SKM-1 treated with dmso at 0.1 percent for 144 hours (cell line): Measurements from ENCODE around the gene CLEC4F.

Experiments used
- DNase-seq: peaks from one replicate; lab custom pipeline; 2025; ENCODE audit not compliant: unreplicated experiment; lab: John Stamatoyannopoulos, UW

CLEC4F gene

DNA sequence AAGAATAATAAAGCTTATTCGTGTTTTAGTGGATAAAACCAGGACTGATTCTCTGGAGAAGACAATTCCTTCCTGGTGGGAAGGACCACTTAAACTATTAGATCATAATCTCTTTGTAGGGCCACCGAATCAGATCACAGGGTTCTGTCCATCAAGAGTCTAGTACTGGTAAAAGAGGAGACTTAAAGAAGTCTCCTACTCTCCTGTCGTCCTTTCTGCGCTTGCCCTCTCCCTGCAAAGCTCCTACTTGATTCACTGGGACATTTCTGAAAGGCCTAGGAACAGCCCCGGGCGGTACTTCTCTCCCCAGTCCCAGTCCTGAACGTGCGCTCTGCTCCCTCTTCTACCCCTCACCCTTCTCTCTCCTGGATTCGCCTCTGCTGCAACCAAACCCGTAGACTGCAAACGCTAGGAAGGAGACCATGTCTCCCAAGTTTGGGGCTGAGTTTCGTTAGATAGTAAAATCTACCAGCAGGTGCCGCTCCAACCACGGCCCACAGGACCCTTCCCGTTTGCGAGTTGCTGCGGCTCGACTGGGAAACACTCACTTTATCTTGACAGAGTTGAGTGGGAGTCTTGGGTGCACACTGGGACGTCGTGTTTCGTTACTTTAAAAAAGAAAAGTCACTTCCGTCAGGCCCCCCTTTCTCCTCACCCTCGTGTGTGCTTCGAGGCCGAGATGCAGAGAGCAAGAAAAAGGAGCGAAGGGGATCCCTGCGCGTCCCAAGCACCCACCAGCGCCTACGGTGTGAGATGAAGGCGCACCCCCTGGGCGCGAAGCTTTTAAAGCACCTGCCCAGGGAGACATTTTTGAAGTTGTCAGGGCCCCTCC, 30.9 kb downstream of the CLEC4F start:
- peak; percentile 47 for DNase-seq

DNA sequence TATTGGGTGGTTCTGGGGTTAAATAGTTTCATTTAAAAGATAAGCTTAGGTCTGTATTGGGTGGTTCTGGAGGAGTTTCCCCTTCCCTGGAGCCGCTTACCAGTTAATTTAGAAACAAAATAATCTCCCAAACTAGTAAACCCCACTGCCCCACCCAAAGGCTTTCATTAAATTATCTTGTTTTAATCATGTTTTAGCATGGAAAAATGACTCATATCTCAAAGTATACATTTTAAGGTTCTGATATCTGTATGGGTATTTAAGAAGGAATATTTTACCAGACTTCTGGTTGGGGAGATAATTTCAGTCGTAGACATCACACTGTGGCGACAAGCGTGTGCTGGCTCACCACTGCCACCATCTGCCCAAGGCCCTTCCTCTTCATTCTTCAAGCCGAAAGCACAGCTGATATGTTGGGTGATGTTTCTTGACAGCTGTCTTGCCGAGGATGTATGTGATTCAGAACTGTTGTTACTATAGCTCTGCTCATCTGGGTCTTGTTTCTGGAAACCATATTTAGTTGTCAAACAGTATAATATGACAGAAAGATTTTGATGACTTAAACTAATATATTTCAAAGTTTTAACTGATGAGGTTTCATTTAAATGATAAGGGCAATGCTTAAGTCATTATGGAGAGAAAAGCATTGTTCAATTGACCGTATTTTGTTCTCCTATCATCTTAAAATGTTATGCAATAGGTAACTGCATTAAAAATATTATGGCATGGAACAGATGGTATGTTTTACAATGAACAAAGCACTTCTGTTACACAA, 35.1 kb downstream of the CLEC4F start:
- peak; percentile 73 for DNase-seq

DNA sequence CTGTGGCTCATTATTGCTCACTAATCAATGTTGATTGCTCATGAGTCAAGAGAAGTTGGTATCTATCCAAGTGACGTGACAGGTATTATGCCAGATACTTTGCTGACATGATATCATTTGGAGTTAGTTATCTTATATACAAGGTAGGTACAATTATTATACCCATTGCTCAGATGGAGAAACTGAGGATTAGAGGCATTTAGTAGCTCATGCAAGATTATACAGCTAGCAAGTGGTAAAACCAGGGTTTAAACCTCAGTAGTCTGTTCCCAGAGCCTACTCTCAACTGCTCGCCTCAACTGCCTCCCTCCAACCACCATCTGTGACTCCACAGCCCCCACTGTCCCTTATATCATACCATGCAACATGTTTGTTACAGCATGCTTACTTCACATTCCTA, 36.1 kb downstream of the CLEC4F start:
- no peak for DNase-seq

DNA sequence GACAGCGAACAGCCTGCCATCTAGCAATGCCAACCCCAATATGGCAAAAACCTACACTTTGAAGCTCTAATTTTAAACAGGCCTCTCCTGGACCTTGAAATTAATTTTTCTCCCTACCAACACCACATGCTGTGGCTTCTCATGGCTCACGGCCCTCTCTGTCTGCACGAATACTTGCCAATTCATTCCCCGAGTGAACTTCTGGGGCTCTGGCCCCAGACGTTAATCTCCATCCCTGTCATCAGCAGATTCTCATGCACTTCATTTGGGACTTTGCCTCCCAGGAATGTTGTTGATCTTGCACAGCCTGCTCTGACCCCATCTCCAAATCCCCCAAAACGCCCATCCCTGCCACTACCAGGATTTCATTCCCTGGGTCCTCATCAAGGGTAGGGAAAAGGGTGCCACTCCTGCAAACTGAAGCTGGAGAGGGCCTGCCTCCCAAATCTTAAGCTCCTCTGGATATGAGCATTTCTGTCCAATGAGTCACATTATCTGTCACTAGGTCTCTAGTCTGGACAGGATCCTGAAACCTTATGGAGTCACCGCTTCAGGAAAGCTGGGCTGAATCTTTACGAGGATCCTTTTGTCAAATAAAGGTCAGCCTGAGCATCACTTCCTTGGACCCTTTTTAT, 40.4 kb downstream of the CLEC4F start:
- no peak for DNase-seq

DNA sequence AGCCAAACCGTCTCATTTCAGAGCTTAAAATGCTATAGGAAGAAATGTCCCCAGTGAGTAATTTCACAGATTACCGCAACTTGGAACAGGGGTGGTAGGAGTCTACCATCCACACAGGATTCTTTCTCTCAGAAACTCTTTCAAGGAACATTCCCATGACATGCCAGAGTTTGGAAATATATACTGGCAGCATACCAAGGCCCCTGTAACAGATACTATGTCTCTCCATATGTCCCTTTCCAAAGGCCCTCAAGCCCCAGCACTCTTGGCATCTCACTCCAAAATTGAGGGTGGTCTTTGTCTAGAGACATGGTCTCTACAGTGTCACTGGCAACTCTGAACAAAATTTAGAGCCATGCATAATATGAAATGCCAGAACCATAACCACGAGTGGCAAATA, 40.9 kb downstream of the CLEC4F start:
- no peak for DNase-seq

DNA sequence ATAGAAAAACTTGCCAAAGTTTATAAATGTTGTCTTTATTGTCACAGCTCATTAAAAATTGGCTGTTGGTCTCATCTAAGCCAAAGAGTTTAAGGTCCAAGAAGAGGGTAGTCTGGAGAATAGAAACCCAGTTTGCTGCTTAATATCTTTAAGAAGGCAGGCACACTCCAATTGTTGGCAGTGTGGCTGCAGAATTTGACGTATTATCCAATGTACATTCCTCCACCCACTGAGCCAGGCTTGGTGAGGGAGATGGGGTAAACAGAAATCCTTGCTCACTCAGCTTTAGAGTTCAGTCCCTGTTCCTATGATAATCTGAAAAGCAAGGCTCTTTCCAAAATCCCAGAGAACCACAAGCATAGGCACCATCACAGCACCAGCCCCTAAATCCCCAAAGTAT, 41.7 kb downstream of the CLEC4F start:
- DNase-seq, result no peak

DNA sequence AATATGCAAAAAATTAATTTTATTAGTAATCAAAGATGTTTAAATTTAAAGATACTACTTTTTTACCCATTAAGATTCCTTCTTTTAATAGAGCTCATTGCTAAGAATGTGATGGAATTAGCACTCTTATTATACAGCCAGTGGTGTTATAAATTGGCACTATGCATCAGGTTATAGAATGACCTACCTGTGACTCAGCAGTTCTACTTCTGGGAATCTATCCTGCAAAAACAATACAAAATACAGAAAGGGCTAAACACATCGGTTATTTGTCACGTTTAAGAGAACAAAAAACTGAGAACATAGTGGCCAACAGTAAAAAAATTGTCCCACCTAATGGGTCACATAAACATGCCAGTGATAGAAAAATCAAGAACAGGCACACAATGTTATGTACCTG, 42.9 kb downstream of the CLEC4F start:
- no peak for DNase-seq

DNA sequence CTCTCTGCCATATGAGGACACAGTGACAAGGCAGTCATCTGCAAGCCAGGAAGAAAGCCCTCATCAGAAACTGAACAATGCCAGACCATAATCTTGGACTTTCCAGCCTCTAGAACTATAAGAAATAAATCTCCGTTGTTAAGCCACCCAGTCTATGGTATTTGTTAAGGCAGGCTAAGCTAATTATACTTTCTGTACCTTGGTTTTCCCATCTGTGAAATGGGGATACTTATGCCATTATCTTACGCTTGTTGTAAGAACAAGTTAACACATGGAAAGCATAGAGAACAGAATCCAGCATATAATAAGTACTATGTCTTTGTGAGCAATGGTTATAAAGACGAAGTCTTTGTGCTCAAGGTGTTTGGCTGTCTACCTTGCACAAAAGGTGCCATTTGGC, 44.1 kb downstream of the CLEC4F start:
- DNase-seq, result no peak

DNA sequence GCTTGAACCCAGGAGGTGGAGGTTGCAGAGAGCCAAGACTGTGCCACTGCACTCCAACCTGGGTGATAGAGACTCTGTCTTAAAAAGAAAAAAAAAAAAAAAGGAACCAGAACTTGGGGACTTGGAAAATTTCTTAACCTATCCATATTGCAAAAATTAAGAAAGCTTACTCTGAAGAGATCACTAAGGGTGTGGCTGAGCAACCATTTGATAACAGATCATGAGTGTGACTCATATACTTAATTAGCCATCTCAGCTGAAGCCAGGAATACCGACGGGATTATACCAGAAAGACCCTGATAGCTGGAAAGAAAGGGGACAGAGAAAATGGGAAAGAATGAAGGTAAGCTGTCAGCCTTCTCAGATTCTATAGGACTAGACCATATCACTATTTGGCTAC, 45.3 kb downstream of the CLEC4F start:
- peak; percentile 26 for DNase-seq

DNA sequence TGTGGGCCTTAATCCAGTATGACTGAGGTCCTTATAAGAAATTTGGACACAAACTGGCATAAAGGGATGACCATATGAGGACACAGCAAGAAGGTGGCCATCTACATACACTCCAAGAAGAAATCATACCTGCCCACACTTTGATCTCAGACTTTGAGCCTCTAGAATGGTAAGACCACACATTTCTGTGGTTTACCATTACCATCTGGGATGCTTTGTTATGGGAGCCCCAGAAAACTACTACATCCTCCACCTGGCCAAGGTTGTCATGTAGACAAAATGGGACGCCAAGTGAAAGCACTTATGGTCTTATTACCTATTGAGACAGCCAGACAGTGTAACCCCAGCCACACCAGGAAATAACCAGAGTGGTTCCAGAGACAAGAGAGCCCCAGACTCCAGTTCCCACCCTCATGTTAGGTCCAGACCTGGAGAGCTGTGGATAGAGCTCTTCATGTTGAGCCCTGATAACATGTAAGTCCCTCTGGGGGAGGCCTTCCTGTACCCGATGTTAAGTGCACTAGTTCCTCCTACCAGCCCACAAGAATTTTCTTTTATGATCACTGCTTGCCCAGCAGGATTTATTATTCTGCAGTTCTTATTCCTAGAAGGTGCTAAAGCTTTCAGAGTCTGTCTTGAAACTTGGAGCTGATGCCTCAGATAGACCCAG, 47.8 kb downstream of the CLEC4F start:
- DNase-seq, result no peak

DNA sequence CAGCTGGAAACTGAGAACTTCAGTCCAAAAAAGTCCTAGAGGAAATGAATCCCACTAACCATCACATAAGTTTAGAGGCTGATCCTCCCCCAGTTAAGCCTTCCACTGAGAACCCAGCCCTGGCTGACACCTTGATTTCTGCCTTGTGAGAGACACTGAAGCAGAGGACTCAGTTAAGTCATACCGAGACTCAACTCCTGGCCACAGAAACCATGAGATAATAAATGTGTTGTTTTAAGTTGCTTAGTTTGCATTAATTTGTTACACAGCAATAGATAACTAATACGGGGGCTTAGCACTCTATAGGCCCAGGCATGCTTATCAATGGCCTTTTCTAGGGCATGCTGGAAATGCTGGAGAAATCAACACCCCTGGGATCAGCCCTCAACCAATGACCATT, 49.0 kb downstream of the CLEC4F start:
- DNase-seq, result no peak

DNA sequence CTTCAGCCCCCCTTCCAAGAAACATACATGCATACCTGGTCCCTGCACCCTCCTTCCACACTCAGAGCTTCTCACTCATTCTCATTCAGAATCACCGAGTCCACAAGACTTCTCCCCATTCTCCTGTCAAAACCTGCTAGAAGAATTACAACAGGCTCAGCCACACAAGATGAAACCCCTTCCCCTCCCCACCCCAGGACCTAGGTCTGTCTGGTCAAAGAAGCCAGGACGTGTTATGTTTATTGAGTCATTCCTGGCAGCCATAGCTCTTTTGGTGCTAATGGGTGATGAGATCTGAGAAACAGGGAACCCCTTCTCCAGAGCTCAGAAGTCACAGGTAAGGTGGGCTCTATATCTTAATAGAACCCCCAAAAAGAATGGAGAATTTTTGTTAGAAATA, 50.9 kb downstream of the CLEC4F start:
- DNase-seq, result no peak

DNA sequence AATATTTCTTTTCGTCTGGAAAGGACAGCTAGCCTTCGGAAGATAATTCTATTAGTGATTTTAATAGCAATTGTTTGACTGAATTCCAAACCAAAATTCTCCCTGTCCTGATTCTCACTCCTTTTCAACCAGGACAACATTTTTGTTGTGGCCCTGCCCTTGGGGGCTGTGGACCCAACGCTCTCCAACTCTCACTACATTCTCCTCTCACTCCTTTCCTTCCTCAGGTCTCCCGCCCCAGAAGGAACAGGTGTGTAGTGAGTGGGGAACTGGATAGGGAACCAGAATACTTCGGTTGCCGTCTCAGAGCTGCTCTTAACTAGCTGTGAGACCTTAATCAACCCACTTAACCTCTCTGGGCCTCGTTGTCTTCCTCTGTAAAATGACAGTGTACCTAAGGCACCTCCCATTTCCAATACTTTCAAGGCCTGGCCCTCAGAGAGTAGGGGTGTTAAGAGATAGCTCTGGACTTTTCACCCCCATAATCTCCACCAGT, 51.8 kb downstream of the CLEC4F start:
- no peak for DNase-seq

DNA sequence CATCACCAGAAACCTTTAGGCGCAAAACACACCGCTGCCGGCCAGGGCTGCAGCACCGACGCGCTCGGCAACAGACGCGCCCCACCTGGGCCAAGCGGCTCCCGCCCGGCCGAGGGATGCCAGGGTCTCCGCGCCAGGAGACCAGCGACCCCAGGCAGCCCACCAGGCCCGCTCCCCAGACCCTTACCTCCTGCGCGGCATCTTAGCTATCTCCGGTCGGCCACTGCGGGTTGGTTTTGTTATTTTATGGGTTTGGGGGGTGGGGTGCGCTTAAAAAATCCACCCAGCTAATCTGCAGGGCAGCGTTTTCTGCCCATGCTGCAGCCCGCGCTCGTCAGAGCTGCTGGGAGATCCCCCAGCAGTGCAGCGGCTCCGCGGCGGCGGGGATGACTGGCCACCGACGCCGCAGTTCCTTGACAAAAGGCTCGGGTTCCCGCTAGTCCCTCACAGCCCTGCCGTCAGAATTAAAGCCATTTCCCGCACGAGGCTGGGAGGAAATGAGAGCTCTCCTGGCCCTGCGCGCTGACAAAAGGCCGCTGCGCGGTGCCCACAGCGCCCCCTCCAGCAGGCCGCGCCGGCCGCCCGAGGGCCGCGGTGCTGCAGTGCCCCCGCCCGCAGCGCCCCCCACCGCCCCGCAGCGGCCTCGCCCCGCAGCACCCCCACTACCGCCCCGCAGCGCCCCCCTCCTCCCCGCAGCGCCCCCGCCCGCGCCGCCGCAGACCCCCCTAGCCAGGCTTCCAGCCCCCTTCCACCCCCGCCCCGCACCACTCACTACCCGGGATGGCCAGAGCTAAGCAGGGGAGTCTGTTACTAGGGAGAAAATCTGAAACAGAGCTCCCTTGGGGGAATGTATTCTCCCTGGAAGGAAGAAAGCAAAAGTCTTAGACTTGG, 52.5 kb downstream of the CLEC4F start, which contains the start of gene ADD2:
Gene ADD2 (minus strand): TSS at position 502 of the 891 bp plus-strand sequence. CDS start 61,792 bp downstream, outside the sequence.
- peak; percentile 57 for DNase-seq

DNA sequence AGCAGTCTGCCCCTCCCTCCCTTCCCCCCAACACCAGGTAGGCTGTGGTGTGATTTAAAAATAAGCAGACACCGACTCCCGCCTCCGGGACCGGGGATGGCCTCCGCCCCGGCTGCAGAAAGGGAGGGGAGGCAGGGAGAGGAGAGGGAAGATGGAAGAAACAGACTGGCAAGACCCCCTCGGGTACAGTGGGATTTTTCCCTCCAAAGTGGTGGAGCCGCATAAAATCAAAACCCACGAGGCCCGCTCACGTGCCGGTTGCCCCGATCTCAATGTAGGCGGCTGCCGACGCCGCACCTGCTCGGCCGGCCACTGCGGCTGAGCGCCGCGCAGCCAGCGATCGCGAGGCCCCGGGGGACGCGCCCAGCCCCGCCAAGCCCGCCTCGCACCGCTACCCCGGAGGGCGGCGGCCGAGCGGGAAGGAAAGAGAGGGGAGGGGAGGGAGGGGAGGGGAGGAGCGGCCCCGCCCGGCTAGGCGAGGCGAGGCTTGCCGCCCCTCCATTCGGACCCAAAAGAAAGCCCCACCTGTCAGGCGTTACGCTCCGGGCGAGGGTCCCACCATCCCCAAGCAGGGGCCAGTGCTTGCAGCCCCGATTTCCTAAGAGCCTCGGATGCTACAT, 53.2 kb downstream of the CLEC4F start:
- no peak for DNase-seq

DNA sequence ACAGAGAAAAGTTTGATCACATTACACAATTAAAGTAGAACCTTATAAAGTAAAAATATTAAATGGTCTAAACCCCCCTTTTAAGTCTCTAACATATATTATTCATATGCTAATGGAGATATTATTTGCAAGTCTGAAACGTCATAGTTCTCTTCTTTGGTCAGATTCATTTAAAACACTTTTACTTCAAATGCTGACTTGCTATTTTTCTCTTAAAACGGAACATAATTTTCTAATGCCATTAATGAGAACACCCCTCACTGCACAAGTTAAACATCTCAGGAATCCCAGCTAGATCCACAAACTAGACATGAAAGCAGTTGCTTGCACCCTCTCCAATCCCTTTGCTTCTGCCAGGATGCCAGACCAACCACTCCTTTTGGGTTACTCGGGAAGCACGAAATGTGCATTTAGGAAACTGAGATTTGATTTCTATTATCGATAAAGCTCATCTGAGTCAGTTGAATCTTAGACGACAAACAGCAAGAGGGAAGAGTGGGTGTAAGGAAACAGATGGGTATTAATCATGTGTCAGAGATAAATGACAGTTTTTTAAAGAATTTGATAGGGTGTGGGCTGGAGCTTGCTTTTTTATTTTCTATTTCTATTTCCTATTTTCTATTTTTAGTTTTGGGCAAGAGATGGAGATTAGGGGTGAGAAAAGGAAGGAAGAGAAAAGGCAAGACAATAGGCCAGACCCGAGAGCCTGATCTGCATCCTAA, 53.9 kb downstream of the CLEC4F start:
- no peak for DNase-seq

DNA sequence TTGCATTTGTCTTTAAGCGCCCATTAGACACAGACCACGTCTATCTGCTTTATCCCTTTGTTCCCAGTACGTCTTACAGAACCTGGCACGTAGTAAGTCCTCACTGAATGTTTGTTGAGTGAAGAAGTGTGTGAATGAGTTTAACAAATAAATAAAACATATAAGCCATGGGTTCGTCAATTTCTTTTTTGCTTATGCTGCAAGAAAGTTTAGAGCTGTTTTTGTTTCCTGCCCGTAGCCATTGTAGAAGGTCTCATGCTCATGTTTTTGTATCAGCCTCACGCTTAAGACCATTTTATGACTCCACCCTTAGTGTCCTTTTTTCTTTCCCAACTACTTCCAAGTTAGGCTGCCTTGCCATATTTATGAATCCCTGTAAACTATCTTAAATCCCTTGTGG, 54.9 kb downstream of the CLEC4F start:
- DNase-seq, result no peak

DNA sequence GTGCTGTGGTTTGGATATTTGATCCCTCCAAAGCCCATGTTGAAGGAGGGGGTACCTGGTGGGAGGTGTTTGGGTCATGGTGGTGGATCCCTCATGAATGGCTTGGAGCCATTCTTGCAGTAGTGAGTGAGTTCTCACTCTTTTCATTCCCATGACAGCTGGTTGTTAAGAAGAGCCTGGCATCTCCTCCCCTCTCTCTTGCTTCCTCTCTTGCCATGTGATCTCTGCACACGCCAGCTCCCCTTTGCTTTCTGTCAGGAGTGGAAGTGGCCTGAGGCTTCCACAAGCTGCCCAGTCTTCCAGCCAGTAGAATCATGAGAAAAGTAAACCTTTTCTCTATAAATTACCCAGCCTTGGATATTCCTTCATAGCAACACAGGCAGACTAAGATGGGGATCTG, 61.0 kb downstream of the CLEC4F start:
- no peak for DNase-seq
